Thymus (tissue), 11 donors: ENCODE results near the gene ZNF365. TPM values are rescaled to one million over a fixed set of nuclear protein-coding genes. Genes with fewer than 3 reads are reported as not detected.

Experiments used
- DNase-seq, 9 donors: peaks; one replicate each; pipeline ENCODE4 v3.0.0-alpha.2; 2013; ENCODE audit warnings: low spot score in 9 of 9, low read depth in 6 of 9, missing footprints in 1 of 9
- H3K27ac ChIP-seq, 2 donors: one replicate each; pipeline ENCODE4 v1.5.1; 2013; ENCODE audit warnings: control low read depth in 1 of 2, low read depth in 1 of 2, low read length in 1 of 2, mild to moderate bottlenecking in 1 of 2, moderate library complexity in 1 of 2
- H3K27me3 ChIP-seq, 2 donors: one replicate each; pipeline ENCODE4 v1.5.1; 2013; ENCODE audit warnings: low read length in 1 of 2; ENCODE audit not compliant: control insufficient read depth in 2 of 2, insufficient read depth in 1 of 2
- H3K36me3 ChIP-seq, 2 donors: one replicate each; pipeline ENCODE4 v1.5.1; 2013; ENCODE audit warnings: low read length in 1 of 2, mild to moderate bottlenecking in 1 of 2, moderate library complexity in 1 of 2; ENCODE audit not compliant: control insufficient read depth in 2 of 2, insufficient read depth in 2 of 2
- H3K4me1 ChIP-seq, 2 donors: one replicate each; pipeline ENCODE4 v1.5.1; 2013; ENCODE audit warnings: low read length in 2 of 2; ENCODE audit not compliant: control insufficient read depth in 2 of 2, insufficient read depth in 2 of 2
- H3K4me3 ChIP-seq, 2 donors: one replicate each; pipeline ENCODE4 v1.5.1; 2013; ENCODE audit warnings: low read length in 2 of 2, control low read depth in 1 of 2, mild to moderate bottlenecking in 1 of 2
- H3K9me3 ChIP-seq, 2 donors: one replicate each; pipeline ENCODE4 v1.5.1; 2013; ENCODE audit warnings: low read length in 1 of 2, mild to moderate bottlenecking in 1 of 2; ENCODE audit not compliant: control insufficient read depth in 2 of 2, insufficient read depth in 1 of 2
- WGBS: extraction: QIAGEN DNeasy Blood & Tissue Kit; methylation state at CpG from one replicate; pipeline ENCODE4 v1.1.7; 2013; 5-methylcytosine and 5-hydroxymethylcytosine counted together
- polyA plus RNA-seq: library from polyadenylated mRNA; stranded (reverse); fragments of 200-250 nt; gene quantifications from one replicate; pipeline ENCODE4 v1.2.3, GENCODE V29; 2013
- total RNA-seq: library from RNA; stranded (reverse); fragments of 120-200 nt; gene quantifications from one replicate; pipeline ENCODE4 v1.2.4, GENCODE V29; 2013
- donor health status: healthy.

The ZNF365 gene
- total and polyA plus RNA-seq, 2 donors, result 0.19 to 0.73 TPM

- Histone ChIP-seq H3K4me3 (no peak overlapping the region), H3K36me3 (no peaks in the 10 kb centered on the region), H3K27me3 (no peaks in the 10 kb centered on the region), H3K4me1 (no peaks in the 10 kb centered on the region), H3K27ac (no peak overlapping the region), H3K9me3 (no peaks in the 10 kb centered on the region)
- 92% methylated on average over 5 of the region's 5 CpGs for WGBS
- DNase-seq, result no peak
These were observed 72.5 kb downstream of the ZNF365 start for GRCh38 chr10:62446627-62447026.

DNA sequence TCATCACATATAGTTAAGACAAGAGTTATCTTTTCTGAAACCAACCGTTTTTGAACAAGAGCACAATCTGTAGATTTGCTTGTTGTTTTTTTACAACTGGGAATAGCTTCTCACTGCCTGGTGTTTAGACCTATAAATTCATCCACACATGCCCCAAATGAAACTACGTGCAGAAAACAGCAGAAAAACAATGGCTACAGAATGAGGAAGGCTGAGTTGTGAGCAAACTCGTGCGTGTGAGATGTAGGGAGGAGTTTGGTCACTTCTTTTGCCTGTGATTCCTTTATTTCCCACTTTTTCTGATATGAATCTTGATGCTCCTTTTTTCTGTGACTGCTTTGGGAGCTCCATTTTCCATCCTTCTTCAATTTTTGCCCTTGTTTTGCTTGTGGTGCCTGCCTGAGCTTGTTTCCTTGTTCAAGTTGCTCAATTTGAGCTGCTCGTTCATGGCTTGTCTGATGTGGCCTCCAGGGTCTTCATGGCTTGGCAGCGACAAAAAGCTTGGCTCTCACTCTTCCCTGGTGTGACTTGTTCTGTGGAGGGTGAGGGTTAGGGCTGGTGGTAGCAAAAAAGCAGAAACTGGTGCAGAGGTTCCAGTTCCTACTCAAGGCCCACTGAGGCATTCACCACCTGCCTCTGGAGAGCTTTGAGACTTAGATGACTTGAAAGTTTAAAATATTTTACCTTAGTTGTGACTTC lies 76.9 kb downstream of the ZNF365 start:
- no peaks in the 10 kb centered on the region for H3K4me1 ChIP-seq
- H3K4me3 ChIP-seq, result no peak overlapping the region
- no peak for DNase-seq
- no peaks in the 10 kb centered on the region for H3K36me3 ChIP-seq
- no peaks in the 10 kb centered on the region for H3K9me3 ChIP-seq
- H3K27me3 ChIP-seq, result no peaks in the 10 kb centered on the region
- H3K27ac ChIP-seq, result no peak overlapping the region
- WGBS, result 69% methylated on average over 6 of the region's 6 CpGs

DNA sequence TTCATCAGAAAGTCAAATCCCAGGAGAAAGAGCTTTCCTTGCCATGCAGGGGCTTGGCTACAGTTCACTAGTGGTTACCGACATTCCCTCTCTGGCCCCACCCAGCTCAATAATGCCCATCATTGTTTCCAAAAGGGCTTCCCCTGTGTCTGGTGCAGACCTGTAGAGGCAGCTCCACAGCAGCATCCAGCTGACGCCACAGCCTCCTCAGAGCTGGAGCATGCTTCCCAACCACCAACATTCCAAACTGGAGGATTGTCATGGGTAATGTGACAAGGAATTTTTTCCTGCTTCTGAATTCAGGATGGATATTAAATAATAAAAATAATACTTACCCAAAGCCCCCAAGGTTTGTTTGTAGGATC lies 77.4 kb downstream of the ZNF365 start:
- Histone ChIP-seq H3K27me3 (no peaks in the 10 kb centered on the region), H3K36me3 (no peaks in the 10 kb centered on the region), H3K4me1 (no peaks in the 10 kb centered on the region), H3K27ac (no peak overlapping the region), H3K4me3 (no peak overlapping the region), H3K9me3 (no peaks in the 10 kb centered on the region)
- no peak for DNase-seq
- 97% methylated on average over 2 of the region's 2 CpGs for WGBS

Other genes with a start within 250 kb of the ZNF365 start
- 5.0 TPM for gene RTKN2, start 105.5 kb upstream of the ZNF365 start, total RNA-seq
- gene RTKN2, start 105.5 kb upstream of the ZNF365 start, polyA plus RNA-seq, result 6.2 TPM